HG03469 (cell line): ENCODE measurements around the gene FTO.

ENCODE experiments used
- ATAC-seq: cut with Tn5 transposase; IDR thresholded peaks from one replicate; pipeline ENCODE4 v1.9.1; 2021; ENCODE audit warnings: mild to moderate bottlenecking, moderate library complexity, moderate number of reproducible peaks; ENCODE audit not compliant: unreplicated experiment

The FTO gene

DNA sequence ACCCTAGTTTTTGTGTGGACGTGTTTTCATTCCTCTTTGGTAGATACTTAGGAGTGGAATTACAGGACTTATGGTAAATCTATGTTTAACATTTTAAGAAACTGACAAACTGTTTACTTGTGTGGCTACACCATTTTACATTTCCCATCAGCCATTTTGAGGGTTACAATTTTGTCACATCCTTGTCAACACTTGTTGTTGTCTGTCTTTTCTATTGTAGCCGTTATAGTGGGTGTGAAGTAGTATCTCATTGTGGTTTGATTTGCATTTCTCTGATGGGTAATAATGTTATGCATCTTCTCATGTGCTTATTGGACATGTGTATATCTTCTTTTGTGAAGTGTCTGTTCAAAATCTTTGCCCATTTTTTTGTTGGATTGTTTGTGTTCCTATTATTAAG lies 4.5 kb downstream of the FTO start:
- ATAC-seq = no peak

DNA sequence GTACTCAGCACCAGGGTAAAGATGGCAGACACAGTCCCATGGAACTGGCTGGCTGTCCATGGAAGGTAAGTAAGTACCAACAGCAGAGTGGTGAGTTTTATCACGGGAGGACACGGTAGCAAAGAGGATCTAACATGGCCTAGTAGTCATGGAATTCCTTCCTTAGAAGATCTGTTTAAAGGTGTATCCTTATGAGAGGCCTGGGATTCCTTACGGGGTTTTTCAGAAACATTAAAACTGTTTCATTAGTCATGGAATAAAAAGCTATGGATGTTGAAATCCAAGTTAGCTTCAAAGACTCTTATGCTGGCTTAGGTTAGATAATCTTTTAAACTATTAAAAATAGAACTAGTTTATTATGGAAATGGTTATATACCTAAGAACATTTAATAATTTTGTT lies 7.4 kb downstream of the FTO start:
- ATAC-seq = no peak

GRCh38 chr16:53712065-53712464 lies 8.1 kb downstream of the FTO start:
- no peak for ATAC-seq

GRCh38 chr16:53713403-53714204 lies 9.6 kb downstream of the FTO start:
- ATAC-seq = no peak

- ATAC-seq = no peak
Measured at GRCh38 chr16:53714205-53715022, 10.5 kb downstream of the FTO start.

DNA sequence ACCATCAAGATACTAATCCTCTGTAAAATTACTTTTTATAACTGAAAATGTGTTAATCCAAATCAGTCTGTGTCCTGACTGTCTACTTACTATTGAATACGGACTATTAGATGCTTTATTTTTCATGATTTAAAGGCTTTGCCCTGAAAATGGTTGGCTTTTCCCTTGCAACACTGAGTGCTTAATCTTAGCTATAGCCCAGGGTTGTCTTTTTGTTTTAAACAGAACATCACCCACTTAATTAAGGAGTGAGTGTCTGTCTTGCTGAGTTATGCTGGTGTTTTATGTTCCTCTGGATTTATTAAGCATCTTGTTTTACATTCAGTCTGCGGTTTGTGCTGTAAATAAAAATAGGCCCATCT lies 11.0 kb downstream of the FTO start:
- no peak for ATAC-seq

DNA sequence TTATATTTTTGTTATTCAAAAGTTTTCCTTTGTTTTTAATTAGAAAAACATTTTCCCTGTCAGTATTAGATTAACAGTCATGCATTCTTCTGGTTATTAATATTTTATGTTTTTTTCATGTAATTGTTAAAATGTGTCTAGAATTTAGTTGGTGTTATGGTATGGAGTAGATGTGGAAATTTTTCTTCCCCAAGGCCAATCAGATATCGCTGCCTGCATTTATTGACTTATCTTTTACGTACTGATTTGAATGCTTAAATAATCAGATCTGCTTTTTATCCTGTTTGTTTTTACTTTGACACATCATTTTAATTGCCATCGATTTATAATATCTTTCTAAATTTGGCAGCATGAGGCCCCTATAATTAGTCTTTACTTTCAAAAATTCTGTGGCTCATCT lies 13.6 kb downstream of the FTO start:
- ATAC-seq = no peak

DNA sequence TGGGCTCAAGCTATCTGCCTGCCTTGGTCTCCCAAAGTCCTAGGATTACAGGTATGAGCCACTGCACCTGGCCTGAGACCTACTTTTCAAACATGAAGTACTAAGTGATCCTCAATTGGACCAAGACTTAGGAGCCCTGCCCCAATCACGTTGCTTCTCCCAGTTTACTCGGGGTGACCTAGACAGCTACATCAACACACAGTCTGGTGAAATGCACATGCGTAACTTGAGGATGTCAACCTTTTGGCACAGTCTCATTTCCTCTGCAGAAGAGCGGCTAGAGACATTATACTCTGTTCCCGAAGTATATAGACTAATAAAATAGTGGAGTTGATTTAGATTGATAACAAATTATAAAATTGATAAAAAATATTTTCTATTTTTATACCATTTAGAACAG lies 17.1 kb downstream of the FTO start:
- ATAC-seq = no peak

DNA sequence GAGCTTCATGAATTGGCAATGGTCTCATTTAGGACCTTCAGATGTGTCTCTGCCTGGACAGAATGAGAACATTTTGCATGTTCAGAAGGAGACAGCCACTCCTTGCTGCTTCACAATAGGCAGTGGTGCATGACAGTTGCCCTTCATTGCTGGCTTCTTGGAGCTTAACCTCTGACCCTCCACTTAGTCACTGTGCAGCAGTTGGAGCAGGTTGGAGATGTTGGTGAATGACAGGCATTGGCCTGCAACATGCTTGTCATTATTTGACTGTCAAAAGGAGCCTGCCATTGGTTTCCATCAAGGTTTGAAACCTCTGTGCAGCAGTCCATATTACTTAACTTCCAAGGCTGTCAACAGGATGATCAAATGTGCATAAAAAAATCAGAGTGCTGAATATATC lies 22.7 kb downstream of the FTO start:
- ATAC-seq = no peak

GRCh38 chr16:53730693-53731092 lies 26.7 kb downstream of the FTO start:
- ATAC-seq = no peak

GRCh38 chr16:53732296-53732929 lies 28.5 kb downstream of the FTO start:
- ATAC-seq = no peak

GRCh38 chr16:53734908-53735307 lies 31.0 kb downstream of the FTO start:
- no peak for ATAC-seq

DNA sequence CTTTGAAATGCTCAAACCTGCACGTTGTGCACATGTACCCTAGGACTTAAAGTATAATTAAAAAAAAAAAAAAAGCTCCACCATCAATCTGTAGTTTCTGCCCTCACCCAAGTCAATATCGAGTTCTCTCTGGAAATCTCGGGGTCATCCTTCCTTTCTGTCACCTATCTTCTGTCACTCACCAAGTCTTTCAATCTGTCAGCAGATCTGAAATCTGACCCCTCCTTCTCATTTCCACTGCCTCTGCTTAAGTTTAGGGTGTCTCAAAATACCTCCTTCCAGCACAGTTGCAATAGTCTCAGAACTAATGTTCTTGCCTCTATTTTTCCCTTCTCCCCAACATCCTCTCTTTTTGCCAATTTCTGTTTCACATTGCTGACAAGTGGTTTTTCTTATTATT lies 32.3 kb downstream of the FTO start:
- ATAC-seq = no peak

DNA sequence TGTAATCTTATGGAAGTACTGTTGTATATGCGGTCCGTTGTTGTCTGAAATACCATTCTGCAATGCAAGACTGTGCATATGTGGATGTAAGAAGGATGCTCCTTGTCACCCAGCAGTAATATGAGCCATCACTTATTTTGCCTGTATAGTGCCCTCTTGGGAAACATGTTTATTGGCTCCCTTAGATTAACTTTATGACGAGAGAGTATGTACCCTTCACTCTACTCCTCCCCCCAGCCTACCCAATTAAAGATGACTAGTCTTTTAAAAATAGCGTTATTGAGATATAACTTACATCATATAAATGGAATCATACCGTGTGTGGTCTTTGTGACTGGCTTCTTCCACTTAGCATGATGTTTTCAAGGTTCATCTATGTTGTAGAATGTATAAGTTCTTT lies 33.6 kb downstream of the FTO start:
- ATAC-seq = no peak

DNA sequence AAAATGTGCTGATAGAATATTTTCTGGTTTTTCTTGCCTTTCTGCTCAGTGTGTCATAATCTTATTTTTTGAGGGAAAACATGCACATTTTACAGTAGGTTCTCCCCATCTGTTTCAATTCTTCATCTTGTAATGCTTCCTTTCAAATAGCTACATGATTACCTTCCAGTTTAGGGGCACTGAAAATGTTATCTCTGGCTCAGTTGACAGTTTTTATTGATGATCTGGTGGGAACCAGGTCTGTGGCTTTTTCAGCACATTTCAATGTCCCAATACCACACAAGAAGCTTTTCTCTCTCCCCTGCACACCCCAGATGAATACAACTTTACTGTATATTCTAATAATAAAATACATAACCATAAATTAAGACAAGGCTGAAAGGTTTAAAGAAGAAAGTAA lies 36.5 kb downstream of the FTO start:
- ATAC-seq = no peak

DNA sequence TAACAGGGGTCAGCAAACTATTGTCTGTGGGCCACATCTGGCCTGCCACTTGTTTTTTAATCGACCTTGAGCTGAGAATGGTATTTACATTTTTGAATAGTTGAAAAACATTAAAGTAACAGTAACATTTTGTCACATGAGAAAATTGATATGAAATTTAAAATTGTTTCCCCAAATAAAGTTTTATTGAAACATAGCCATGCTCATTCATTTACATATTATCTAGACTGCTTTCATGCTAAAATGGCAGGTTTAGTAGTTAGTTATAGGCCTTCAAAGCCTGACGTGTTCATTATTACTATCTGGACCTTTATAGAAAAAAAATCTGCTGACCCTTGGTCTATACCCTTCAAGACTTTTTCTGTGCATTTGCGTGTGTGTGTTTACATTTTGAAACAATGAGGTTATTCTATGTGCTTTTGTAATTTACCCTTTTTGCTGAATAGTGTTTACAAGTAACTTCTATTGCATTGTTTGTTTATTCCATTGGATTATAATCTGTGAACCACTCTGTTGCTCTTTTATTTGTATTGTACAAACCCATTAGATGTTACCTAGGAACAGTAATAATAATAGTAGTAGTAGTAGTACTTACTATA lies 37.1 kb downstream of the FTO start:
- no peak for ATAC-seq

- no peak for ATAC-seq
Measured at GRCh38 chr16:53741546-53741945, 37.6 kb downstream of the FTO start.

- ATAC-seq = peak; percentile 38
Measured at GRCh38 chr16:53743149-53743566, 39.2 kb downstream of the FTO start.

DNA sequence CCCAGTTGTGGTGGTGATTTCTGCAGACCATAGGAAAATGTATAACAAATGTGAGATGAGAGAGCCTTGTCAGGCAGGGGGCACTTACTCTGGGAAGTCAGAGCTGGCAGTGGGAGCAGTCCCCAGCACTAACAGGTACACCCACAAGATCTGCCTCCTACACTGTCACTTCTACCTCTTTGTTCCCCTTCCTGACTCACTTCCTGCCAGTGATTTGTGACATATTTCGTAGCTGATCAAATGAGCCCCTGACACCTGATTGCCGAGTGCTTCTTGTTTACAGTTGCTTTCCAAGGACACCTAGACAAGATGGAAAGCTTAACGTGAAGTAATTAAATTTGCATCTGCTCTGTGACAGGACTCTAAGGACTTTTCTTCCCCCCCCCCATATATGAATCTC lies 40.5 kb downstream of the FTO start:
- no peak for ATAC-seq

GRCh38 chr16:53745086-53745485 lies 41.1 kb downstream of the FTO start:
- no peak for ATAC-seq

DNA sequence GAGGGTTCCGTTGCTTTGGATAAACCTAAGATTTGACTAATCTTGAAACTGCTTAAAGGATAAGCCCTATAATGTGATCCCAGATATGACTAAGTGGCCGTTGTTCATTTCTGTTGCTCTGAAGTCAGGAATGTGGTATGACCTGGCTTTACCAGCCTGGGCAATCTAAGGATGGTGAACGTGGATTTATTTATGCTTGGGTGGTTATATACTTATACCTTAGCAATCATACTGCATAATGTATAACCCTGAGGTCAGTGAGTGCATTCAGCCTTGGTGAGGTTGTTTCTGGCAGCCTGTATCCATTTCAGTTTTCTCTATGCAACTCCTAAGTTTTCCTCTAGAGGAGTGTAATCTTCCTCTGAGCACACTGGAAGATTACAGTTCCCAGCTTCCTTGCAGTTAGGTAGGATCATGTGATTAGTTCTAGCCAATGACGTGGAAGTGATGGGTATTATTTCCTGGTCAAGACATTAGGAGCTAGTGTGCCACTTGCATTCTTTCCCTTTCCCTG lies 41.9 kb downstream of the FTO start:
- ATAC-seq = no peak
